ENCODE results near the gene PRELID3B. TPM values are rescaled to one million over a fixed set of nuclear protein-coding genes. Genes with fewer than 3 reads are reported as not detected.
A peak's percentile ranks its signal among the peaks of the same experiment; 100 is the strongest.

Gene PRELID3B
- total RNA-seq, 1 experiment from 2014 or later = 129 TPM

DNA sequence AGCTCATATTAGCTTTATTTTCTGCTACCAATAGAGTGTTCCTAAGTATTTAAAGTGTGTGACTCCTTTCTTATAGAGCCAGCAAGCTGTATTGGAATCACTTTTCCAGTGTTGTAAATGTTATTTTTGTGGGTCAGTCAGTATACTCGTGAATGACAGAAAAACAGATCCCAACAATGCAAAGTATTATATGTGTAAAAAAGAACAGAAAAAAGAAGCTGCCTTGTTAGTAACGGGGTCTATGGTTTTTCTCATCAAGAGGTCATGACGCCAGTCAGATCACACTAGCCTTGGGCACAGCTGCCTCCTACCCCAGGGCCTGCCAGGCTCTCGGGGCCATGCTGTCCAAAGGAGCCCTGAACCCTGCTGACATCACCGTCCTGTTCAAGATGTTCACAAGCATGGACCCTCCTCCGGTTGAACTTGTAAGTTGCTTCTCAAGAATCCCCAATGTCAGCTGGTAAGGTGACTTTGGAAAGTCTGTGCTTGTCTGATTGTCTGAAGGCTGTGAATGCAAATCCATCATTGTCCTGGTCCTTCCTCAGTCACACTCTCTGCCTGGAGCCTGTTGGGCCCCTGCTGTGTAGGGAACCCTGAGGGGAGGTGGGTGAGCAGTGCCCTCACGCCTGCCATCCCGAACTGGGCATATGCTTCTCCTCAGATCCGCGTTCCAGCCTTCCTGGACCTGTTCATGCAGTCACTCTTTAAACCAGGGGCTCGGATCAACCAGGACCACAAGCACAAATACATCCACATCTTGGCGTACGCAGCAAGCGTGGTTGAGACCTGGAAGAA, 51.7 kb downstream of the PRELID3B start:
- DNase-seq (ENCODE audit: low read depth, low spot score) (no peak), ATAC-seq (no peak)
- no peak overlapping the region for H3K9ac ChIP-seq (ENCODE audit: low read length)
- H3K79me2 ChIP-seq (ENCODE audit: insufficient read depth, low read length) = peaks cover 37% of the 10 kb centered on the region
- H3K36me3 ChIP-seq (ENCODE audit: control insufficient read depth in 1 of 2, insufficient read depth in 2 of 2, low read length in 2 of 2) = peaks cover 80 to 88% of the 10 kb centered on the region in 2 experiments
- no peak for TF ChIP-seq MAX (IDR thresholded peaks at IDR 0.05)
- no peak overlapping the region for H3K4me2 ChIP-seq (ENCODE audit: low read length)
- no TSS peak for BruUV-seq (replicated peaks)
- no peak overlapping the region for H3K4me3 ChIP-seq (replicated peaks in 1 of 2; ENCODE audit: low read depth in 1 of 2, low read length in 2 of 2)
- ChIA-PET RAD21 (ENCODE audit: low non-redundant PET in 1 of 2, low total read pairs in 2 of 2, uncharacterized antibody in 2 of 2, unreplicated experiment in 2 of 2) (no interaction called here), POLR2A (interaction anchor here (0.6 kb wide), 1 partner anchor 9 kb away, joined by 3 read pairs; no protein-coding TSS in a partner anchor), CTCF (no interaction called here)
- H3K9me2 ChIP-seq (ENCODE audit: insufficient read depth) = no peaks in the 10 kb centered on the region
- H2AFZ ChIP-seq (ENCODE audit: low read depth, low read length, poor library complexity, severe bottlenecking) = no peak overlapping the region
- H4K20me1 ChIP-seq (ENCODE audit: insufficient read depth) = no peaks in the 10 kb centered on the region
- no peaks in the 10 kb centered on the region for H3K9me3 ChIP-seq (ENCODE audit: control insufficient read depth in 1 of 2, insufficient read depth in 1 of 2, low read depth in 1 of 2, low read length in 2 of 2)
- no peaks in the 10 kb centered on the region for H3K27me3 ChIP-seq (ENCODE audit: insufficient read depth, low read length)
- H3K27ac ChIP-seq (ENCODE audit: low read depth, low read length) = no peak overlapping the region
- intact Hi-C loops (cut with micrococcal nuclease) = no loop called here
- no peaks in the 10 kb centered on the region for H3K4me1 ChIP-seq (ENCODE audit: control insufficient read depth in 1 of 2, insufficient read depth in 2 of 2, low read length in 2 of 2)

- intact Hi-C loops (cut with micrococcal nuclease) = loop anchor here (10.0 kb wide), 1 partner anchor 84 kb away; no protein-coding TSS in a partner anchor
- TF ChIP-seq POLR2AphosphoS5 (IDR thresholded peaks at IDR 0.05; ENCODE audit: low read depth, low read length) (no peak), ZBTB33 (IDR thresholded peaks at IDR 0.05; ENCODE audit: extremely low read depth, insufficient replicate concordance, low read length) (no peak), POLR2A (IDR thresholded peaks at IDR 0.05; ENCODE audit: borderline replicate concordance, extremely low read depth, insufficient read depth, insufficient read length) (no peak), EGR1 (IDR thresholded peaks at IDR 0.05; ENCODE audit: low read depth) (no peak)
- TF ChIP-seq, protein P1, sequence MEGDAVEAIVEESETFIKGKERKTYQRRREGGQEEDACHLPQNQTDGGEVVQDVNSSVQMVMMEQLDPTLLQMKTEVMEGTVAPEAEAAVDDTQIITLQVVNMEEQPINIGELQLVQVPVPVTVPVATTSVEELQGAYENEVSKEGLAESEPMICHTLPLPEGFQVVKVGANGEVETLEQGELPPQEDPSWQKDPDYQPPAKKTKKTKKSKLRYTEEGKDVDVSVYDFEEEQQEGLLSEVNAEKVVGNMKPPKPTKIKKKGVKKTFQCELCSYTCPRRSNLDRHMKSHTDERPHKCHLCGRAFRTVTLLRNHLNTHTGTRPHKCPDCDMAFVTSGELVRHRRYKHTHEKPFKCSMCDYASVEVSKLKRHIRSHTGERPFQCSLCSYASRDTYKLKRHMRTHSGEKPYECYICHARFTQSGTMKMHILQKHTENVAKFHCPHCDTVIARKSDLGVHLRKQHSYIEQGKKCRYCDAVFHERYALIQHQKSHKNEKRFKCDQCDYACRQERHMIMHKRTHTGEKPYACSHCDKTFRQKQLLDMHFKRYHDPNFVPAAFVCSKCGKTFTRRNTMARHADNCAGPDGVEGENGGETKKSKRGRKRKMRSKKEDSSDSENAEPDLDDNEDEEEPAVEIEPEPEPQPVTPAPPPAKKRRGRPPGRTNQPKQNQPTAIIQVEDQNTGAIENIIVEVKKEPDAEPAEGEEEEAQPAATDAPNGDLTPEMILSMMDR (IDR thresholded peaks at IDR 0.05 in 2 of 3, conservative IDR thresholded peaks at IDR 0.05 in 1 of 3; ENCODE audit: borderline replicate concordance in 1 of 3, insufficient read depth in 1 of 3, low read depth in 2 of 3, low read length in 2 of 3) = no peak
- TSS peak; percentile 1 for BruUV-seq (replicated peaks)
- no peak overlapping the region for H2AFZ ChIP-seq (ENCODE audit: low read depth, low read length, poor library complexity, severe bottlenecking)
- H3K27ac ChIP-seq (ENCODE audit: low read depth, low read length) = no peak overlapping the region
- no peak overlapping the region for H3K9ac ChIP-seq (ENCODE audit: low read length)
- no peaks in the 10 kb centered on the region for H3K9me2 ChIP-seq (ENCODE audit: insufficient read depth)
- no peak overlapping the region for H3K4me3 ChIP-seq (replicated peaks in 1 of 2; ENCODE audit: low read depth in 1 of 2, low read length in 2 of 2)
- ATAC-seq (no peak), DNase-seq (ENCODE audit: low read depth, low spot score) (no peak)
- H3K4me2 ChIP-seq (ENCODE audit: low read length) = no peak overlapping the region
- POLR2A ChIA-PET = no interaction called here
- CTCF ChIA-PET = no interaction called here
- RAD21 ChIA-PET (ENCODE audit: low non-redundant PET in 1 of 2, low total read pairs in 2 of 2, uncharacterized antibody in 2 of 2, unreplicated experiment in 2 of 2) = no interaction called here
- no peaks in the 10 kb centered on the region for H3K27me3 ChIP-seq (ENCODE audit: insufficient read depth, low read length)
- H3K36me3 ChIP-seq (ENCODE audit: control insufficient read depth in 1 of 2, insufficient read depth in 2 of 2, low read length in 2 of 2) = peaks cover 64 to 78% of the 10 kb centered on the region in 2 experiments
- no peaks in the 10 kb centered on the region for H4K20me1 ChIP-seq (ENCODE audit: insufficient read depth)
- H3K79me2 ChIP-seq (ENCODE audit: insufficient read depth, low read length) = peaks cover 54% of the 10 kb centered on the region
- H3K9me3 ChIP-seq (ENCODE audit: control insufficient read depth in 1 of 2, insufficient read depth in 1 of 2, low read depth in 1 of 2, low read length in 2 of 2) = no peaks in the 10 kb centered on the region
- no peaks in the 10 kb centered on the region for H3K4me1 ChIP-seq (ENCODE audit: control insufficient read depth in 1 of 2, insufficient read depth in 2 of 2, low read length in 2 of 2)
Measured at GRCh38 chr20:58989196-58989595, 53.4 kb downstream of the PRELID3B start.
